Measurements from ENCODE around the gene LONRF2.
"Not testable (repeated sequence)": the region's sequence is repeated elsewhere in the genome, so short reads cannot be mapped to it uniquely, and the experiment has no call there.

Gene LONRF2

DNA sequence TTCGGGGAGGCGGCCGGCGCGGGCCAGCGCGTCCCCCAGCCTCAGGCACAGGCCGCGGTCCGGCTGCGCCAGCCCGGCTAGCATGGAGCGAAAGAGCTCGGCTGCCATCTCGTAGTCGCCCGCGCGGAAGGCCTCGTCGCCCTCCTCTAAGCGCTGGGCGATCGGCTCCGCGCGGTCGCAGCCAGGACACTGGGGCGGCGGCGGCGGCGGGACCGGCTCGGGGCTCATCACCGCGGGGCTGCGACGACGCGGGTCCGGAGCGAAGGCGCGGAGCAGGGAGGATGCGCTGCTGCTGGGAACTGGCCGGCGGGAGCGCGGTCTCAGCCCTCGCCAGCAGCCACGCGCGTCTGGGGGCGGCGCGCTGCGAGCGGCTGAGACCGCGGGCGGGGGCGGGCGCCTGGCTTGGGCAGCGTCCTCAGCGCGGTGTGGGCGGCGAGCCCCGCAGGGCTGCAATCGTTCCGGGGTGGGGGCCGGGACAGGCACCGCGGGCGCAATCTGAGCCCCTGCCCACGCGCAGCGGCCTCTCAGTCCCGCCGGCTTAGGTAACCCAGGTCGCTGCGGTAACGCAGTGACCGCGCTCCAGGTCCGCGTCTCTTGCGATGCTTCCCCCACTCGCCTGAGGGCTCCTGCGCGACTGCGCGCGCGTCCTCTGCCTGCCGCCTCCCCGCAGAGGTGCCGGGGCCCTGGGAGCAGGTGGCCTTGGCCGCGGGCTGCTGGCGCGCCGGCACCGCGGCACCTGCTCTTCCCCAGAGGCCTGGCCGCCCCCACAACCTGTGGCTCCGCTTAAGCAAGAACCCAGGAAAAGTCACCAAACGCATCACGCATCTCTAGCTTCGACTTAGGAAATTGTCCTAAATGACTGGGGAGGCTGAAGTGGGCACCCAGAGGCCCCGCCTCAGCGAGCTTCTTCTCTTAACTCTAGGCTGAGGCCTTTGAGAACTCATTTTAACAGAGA, at the start of gene LONRF2:
LONRF2 (minus strand) TSS at position 636 of the 955 bp plus-strand sequence; CDS start at position 228, 408 bp downstream.
- DNase-seq (ENCODE audit: low read depth) = no peak

DNA sequence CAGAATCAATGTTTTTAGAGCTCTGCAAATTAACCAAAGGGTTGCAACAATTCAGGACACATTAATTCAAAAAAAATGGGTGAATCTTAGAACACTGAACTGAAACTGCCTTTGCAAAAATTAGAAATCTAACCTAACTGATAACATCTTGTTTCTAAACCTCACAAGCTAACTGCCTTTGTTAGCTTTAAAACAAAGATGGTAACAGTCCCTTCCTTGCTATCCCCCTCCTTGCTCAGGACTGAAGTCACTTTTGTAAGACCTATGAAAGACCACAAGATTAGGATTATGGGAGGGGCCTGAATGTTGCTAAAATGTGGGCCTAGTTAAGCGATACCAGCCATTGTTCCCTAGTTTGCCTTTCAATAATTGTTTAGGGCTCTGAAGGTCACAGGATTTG, 44.9 kb upstream of the LONRF2 start:
- no peak for DNase-seq (ENCODE audit: low read depth)

DNA sequence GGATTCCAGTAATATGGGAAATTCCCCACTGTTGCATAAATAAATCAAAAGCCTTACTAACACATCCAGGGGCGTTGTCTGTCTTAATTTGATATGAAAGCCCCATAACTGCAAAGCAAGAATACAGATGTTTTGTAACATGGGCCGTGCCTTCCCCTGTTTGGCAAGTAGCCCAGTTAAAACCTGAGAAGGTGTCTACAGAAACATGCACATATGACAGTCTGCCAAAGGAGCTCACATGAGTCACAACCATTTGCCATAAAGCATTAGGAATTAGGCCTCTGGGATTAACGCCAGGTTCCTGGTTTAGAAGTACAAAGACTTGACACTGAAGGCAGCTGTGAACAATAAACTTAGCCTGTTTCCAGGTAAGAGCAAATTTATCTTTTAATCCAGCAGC, 43.1 kb upstream of the LONRF2 start:
- DNase-seq (ENCODE audit: low read depth) = no peak

DNA sequence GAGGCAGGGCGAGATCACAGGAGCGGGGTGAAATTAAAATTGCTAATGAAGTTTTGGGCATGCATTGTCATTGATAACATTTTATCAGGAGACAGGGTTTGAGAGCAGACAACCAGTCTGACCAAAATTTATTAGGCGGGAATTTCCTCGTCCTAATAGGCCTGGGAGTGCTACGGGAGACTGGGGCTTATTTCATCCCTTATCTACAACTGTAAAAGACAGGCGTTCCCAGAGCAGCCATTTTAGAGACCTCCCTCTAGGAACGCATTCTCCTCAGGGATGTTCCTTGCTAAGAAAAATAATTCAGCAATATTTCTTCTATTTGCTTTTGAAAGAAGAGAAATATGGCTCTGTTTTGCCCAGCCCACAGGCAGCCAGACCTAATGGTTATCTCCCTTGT, 40.0 kb upstream of the LONRF2 start:
- DNase-seq (ENCODE audit: low read depth) = not testable (repeated sequence)

DNA sequence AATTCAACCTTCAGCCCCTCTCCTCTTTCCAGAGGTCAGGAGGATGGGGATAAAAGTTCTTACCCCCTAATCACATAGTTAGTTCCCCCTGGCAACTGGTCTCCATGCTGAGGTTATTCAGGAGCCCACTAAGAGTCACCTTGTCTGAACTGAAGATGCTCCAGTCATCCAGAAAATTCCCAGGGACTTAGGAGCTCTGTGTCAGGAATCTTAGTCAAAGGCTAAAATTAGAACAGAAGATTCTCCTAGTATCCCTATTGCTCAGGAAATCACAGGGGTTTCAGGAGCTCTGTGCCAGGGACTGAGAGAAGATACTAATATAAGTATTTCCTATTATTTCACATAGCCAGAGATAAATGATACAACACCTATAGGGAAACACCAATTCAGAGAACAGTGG, 37.3 kb upstream of the LONRF2 start:
- DNase-seq (ENCODE audit: low read depth) = no peak

DNA sequence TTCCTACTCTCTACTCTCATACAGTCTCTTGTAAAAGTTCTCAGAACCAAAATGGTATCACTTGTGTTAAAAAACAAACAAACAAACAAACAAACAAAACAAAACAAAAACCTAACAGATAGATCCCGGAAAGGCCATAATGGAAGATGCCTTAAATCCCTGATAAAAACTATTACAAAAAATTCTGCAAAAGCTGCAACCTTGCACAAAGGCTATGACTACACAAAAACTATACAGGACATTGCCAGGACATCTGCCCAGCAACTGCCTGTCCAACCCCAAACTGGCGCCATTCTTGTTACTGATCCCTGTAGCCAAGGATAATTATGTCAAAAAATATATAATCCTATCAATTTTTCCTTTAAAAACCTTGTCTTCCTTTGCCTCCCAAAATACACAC, 36.3 kb upstream of the LONRF2 start:
- no peak for DNase-seq (ENCODE audit: low read depth)

DNA sequence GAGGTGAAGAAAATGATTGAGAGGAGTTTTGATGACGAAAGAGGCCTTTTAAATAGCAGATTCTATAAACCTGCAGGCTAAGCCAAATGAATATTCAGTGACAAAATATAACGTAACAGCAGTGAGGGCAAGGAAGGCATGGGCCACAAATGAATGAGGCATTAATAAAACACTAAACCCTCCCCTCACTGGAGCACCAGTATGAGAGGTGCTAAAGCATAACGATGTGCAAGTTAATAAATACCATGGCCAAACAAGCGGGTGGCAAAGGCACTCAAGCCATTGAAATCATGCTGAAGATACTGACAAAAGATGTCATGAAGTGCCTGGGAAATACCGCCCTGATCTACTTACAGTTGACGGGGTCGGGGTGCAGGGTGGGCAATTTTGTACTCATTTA, 30.2 kb upstream of the LONRF2 start:
- no peak for DNase-seq (ENCODE audit: low read depth)

DNA sequence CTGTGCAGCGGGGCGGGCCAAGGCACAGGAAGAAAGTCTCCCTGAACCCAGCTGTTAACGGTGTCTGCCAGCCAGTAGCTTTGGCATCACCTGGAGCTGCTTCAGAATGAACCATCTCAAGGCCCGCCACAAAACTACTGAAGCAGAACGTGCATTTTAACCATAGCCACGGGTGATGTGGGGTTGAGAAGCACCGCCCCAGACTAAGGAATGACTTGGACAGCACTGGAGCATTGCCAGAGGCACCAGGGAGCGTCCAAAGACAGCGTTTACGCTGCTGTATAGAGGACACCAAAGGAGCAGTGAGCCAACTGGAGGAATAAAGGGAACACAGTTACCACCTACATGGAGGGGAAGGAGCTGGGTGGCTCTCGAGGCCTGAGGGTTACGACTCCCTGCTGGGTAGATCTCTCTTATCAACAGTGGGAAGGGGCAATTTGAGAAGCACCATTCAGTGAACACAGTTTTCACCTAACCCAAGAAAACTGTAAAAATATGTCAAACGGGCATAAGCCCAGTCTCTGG, 28.4 kb upstream of the LONRF2 start:
- DNase-seq (ENCODE audit: low read depth) = no peak

DNA sequence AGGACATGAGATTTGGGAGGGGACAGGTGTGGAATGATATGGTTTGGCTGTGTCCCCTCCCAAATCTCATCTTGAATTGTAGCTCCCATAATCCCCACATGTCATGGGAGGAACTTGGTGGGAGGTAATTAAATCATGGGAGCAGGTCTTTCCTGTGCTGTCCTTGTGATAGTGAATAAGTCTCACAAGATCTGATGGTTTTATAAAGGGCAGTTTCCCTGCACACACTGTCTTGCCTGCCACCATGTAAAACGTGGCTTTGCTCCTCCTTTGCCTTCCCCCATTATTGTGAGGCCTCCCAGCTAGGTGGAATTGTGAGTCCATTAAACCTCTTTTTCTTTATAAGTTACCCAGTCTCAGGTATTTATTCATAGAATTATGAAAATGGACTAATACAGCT, 22.8 kb upstream of the LONRF2 start:
- DNase-seq (ENCODE audit: low read depth) = not testable (repeated sequence)

DNA sequence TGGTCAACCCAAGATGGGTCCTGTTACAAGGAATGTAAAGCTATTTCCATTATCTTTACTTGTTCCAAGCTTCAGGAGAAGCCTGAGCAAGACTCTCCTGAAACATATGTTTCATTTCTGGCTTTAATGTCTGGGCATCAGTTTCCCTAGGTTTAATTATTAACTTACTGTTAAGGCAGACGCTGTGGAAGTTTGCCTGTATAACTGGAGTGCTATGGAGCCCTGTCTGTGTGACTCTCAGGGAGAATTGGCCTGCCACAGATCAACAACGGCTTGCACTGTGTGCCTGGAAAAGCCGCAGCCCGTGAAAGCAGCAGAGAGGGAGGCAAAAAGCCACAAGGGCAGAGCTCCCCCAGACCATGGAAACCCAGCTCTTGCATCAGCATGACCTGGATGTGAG, 22.1 kb upstream of the LONRF2 start:
- no peak for DNase-seq (ENCODE audit: low read depth)

DNA sequence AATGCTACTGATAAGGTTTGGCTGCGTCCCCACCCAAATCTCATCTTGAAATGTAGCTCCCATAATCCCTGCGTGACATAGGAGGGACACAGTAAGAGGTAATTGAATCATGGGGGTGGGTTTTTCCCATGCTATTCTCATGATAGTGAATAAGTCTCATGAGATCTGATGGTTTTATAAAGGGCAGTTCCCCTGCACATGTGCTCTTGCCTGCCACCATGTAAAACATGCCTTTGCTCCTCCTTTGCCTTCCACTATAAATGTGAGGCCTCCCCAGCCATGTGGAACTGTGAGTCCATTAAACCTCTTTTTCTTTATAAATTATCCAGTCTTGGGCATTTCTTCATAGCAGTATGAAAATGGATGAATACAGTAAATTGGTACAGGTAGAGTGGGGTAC, 20.2 kb upstream of the LONRF2 start:
- not testable (repeated sequence) for DNase-seq (ENCODE audit: low read depth)

DNA sequence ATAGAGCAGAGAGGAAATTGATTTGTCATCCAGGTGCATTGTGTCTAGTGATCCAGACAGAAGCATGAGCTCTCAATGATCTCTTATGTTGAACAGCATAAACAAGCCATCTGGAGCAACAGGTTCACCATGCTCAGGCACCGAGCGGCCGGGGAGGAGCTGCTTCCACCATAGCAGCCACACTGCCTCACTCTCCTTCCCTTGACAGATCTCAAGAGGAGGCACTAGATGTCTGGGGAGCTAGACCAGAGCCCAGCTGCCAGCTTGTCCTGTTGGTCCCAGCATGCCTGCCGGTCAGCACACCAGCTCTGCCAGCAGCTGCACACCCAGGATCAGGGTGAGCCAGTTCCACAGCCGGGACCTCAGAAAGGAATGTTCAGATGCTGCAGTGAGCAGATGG, 17.5 kb upstream of the LONRF2 start:
- no peak for DNase-seq (ENCODE audit: low read depth)

DNA sequence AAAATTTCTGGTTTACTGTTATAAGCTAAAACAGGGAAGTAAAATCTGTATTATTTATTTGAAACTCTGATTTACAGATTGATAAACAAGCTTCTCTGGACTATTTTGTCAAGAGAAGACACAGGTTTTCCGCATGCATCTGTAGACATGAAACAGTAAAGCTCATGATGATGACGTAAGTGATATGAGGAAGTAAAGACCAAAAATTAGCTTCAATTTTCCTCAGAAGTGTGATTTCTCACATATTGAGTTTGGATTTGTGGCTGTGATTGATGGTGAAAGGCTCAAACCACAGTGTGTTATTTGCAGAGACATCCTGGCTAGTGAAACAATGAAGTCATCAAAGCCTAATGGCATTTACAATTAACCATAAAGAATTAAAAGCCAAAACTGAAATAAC, 12.6 kb upstream of the LONRF2 start:
- no peak for DNase-seq (ENCODE audit: low read depth)

DNA sequence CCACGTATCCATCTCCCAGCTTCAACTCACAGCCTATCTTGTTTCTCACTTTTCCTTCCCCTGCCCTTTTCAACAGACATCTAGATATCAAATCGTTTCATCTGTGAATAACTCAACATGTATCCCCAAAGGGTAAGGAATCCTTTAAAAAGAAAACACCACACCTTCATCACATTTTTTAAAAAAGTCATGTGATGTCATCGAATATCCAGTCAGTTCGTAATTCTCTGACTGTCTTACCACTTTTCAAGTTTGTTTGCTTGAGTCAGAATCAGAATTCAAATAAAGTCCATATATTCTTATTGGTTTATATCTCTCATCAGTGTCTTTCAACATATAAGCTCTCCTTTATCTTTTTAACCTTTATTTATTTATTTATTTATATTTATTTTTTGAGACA, 5.4 kb upstream of the LONRF2 start:
- DNase-seq (ENCODE audit: low read depth) = no peak

DNA sequence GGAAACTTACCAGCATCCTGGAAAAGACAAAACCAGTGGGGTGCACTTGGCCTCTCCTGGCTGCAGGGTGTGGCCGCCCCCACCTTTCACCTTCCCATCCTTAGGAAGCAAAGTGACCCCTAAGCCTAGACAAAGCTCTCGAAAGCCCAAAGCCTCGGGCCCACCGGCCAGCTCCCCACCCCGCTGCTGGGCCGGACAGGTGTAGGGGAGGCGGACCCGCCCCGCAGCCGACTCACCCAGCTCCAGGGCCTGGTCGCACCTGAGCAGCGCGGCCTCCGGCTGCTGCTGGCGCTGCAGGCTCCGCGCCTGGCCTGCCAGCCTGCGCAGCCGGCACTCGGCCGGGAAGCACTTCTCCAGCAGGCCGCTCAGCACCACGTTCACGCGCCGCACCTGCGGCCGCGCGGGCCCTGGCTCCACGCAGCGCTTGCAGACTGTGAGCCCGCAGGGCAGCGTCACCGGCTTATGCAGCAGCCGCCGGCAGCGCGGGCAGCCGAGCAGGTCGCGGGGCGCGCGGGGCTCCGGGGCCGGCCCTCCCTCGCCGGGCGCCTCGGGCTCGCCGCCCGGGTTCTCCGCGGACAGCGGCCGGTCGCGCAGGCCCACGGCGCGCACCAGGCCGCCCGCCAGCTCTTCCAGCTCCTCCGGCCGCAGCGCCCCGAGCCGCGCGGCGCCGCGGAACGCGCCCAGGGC, 979 bp downstream of the LONRF2 start:
- no peak for DNase-seq (ENCODE audit: low read depth)

DNA sequence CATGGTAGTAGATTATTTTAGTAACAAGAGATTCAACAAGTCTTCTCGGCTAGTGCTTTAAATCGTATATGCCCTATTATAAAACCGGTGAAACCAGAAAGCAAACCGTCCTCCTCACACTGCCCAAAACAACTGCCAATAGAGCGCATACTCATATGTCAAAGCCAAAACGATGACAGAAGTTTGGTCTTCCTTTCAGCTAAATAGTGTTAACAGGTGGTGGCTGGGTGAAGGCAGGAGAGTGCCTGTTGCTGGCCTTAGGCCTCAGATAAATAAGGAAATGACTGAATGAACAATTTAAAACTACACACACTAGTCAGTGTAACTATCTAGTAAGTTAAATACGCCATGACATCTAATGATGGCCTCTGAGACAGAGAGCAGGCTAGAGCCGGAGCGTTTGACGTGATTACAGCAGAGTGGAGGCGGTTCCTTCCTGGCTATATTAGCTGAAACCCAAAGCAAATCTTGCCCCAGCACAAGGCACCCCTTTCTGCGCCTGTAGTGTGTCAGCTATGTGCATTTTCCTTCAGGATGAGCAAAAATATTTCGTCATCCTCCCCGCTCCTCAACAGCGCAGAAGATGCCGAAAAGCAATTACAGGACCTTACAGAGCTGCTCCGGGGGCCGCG, 1.6 kb downstream of the LONRF2 start:
- DNase-seq (ENCODE audit: low read depth) = no peak

DNA sequence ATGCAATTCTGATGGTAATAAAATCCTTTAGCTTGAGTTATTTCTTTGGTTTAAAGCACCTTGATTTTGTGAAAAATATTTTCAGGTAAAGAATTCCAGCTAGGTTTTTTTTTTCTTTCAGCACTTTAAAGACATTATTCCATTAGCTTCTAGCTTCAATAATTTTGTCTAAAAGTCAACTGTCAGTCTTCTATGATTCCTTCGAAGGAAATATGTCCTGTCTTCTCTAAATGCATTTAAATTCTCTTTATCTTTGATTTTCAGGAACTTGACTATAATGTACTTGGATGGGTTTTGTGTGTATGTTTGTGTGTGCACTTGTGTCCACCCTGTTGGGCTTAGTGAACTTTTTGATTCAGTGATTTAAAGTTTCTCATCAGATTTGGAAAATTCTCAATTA, 4.7 kb downstream of the LONRF2 start:
- no peak for DNase-seq (ENCODE audit: low read depth)

DNA sequence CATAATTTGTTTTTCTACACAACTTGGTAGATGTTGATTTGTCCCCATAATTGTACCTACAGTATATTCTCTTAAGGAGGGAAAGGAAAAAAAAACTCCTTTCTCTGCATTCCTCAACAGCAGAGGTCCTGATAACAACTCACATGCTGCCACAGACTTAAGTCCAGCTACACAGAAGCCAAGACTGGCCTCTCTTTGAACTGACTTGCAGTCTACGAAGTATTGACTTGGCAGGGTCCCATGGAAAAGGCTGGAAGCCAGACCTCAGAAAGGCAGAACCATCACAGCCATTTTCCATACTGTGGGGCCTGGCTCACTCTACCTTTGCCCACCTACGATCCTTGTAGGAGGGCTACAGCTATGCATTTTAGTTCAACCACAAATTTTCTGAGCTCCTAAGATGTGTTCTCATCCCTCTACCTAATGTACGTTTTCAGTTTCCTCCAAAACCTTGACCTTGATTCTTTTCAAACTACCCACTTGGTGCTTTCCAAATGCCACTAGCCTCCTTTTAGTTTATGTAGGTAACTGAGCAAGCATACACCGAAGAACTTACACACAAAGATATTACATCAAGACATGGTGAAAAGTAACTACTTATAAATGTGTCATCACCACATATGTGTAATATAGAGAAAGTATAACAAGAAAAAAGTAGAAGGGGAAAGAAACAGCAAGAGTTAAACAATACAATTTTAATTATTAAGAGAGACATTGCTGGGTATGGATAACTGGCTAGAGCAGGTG, 12.2 kb downstream of the LONRF2 start:
- DNase-seq (ENCODE audit: low read depth) = no peak

DNA sequence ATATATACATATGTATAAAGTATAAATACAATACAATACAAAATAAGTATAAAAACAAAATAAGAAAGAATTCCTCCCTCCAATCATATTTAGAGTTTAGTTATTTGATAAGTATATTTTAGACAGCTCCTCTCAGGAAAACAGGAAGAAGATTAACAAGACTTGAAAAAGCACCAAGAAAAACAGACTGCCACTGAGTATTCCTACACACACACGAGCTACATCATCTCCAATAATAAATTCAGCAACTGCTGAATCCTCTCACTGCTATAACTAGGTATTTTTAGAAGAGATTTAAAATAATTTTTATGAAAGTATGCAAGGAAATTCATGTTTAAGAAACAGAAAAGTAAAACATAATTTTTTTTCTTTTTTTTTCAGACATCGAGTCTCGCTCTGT, 13.0 kb downstream of the LONRF2 start:
- no peak for DNase-seq (ENCODE audit: low read depth)

DNA sequence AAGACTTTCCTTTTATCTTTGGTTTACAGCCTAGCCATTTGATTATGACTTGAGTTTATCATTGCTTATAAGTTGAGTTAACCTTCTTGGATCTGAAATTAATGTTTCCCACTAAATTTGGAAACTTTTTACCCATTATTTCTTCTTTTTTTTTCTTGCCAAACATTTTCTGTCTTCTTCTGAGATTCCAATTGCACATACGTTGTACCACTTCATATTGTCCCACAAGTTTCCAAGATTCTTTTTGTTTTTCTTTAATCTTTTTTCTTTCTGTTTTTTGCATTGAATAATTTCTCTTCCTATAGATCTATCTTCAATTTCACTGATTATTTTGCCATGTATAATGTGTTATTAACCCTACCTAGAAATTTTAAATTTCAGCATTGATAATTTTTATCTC, 18.6 kb downstream of the LONRF2 start:
- DNase-seq (ENCODE audit: low read depth) = no peak

DNA sequence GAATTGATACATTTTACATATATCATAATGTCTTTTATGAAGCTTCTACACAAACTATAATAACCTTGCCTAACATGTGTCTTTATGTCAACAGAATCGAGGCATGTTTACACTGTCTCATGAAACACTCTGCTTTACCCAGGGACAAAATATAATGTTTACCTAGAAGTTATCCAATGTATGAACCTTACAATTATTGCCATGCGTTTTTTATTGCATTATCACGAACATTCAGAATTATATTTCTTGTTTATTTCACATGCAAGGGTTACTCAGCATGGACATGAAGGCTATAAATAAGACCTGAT, 19.8 kb downstream of the LONRF2 start:
- no peak for DNase-seq (ENCODE audit: low read depth)

Data from activated gamma-delta T cell treated with anti-CD3 and anti-CD28 coated beads, Interleukin-2, amount 50 U/mL, for 16 hours (primary cell).